SK-N-SH treated with all-trans-retinoic acid at 6 μM for 48 hours (cell line): ENCODE data around the gene GNAS.

ENCODE experiments used
- ATAC-seq: fragments of 200-7000 bp; cut with Tn5 transposase; 3 replicates; pipeline ENCODE4 v1.9.1; 2020; ENCODE audit warnings: mild to moderate bottlenecking, moderate library complexity
- CSDC2 ChIP-seq: fragments of 250-450 bp; sonication (Bioruptor Pico); IDR thresholded peaks from 2 replicates; pipeline ENCODE4 v1.5.0; 2020; ENCODE audit warnings: mild to moderate bottlenecking, moderate library complexity
- ESRRG ChIP-seq: fragments of 250-450 bp; sonication (Bioruptor Pico); IDR thresholded peaks from 2 replicates; pipeline ENCODE4 v1.6.1; 2021; ENCODE audit warnings: mild to moderate bottlenecking
- GLIS3 ChIP-seq: fragments of 250-450 bp; sonication (Bioruptor Pico); IDR thresholded peaks from 2 replicates; pipeline ENCODE4 v1.5.0; 2020; ENCODE audit warnings: mild to moderate bottlenecking, moderate library complexity
- ISL1 ChIP-seq: fragments of 250-450 bp; sonication (Bioruptor Pico); IDR thresholded peaks from 2 replicates; pipeline ENCODE4 v2.1.2; 2022; ENCODE audit warnings: mild to moderate bottlenecking, moderate library complexity
- OSR1 ChIP-seq: fragments of 250-450 bp; sonication (Bioruptor Pico); IDR thresholded peaks from 2 replicates; pipeline ENCODE4 v1.8.0; 2022; ENCODE audit warnings: moderate library complexity, mild to moderate bottlenecking, inconsistent platforms
- RARB ChIP-seq: fragments of 250-450 bp; sonication (Bioruptor Pico); IDR thresholded peaks from 2 replicates; pipeline ENCODE4 v1.8.0; 2021; ENCODE audit warnings: mild to moderate bottlenecking, moderate library complexity
- SNAI2 ChIP-seq: fragments of 250-450 bp; sonication (Bioruptor Pico); IDR thresholded peaks from 2 replicates; pipeline ENCODE4 v1.5.0; 2020; ENCODE audit warnings: mild to moderate bottlenecking, moderate library complexity
- TCF4 ChIP-seq: fragments of 250-450 bp; sonication (Bioruptor Pico); IDR thresholded peaks from 2 replicates; pipeline ENCODE4 v1.8.0; 2021; ENCODE audit warnings: mild to moderate bottlenecking, moderate library complexity, borderline replicate concordance
- TSHZ2 ChIP-seq: fragments of 250-450 bp; sonication (Bioruptor Pico); IDR thresholded peaks from 2 replicates; pipeline ENCODE4 v1.5.0; 2020; ENCODE audit warnings: mild to moderate bottlenecking, moderate library complexity
- ZC3H10 ChIP-seq: fragments of 250-450 bp; sonication (Bioruptor Pico); IDR thresholded peaks from 2 replicates; pipeline ENCODE4 v1.5.1; 2021; ENCODE audit warnings: mild to moderate bottlenecking, moderate library complexity
- ZFP30 ChIP-seq: fragments of 450-650 bp; formaldehyde crosslinking; IDR thresholded peaks from 2 replicates; pipeline ENCODE4 v1.5.0; 2022; ENCODE audit warnings: mild to moderate bottlenecking, moderate library complexity
- ZNF565 ChIP-seq: fragments of 450-650 bp; formaldehyde crosslinking; conservative IDR thresholded peaks from 2 replicates; pipeline ENCODE4 v1.5.0; 2020; ENCODE audit warnings: low read depth, mild to moderate bottlenecking, moderate library complexity
- ZNF70 ChIP-seq: fragments of 450-650 bp; formaldehyde crosslinking; IDR thresholded peaks from 2 replicates; pipeline ENCODE4 v1.5.0; 2020; ENCODE audit warnings: mild to moderate bottlenecking, moderate library complexity
- ZNF8 ChIP-seq: fragments of 450-650 bp; formaldehyde crosslinking; IDR thresholded peaks from 2 replicates; pipeline ENCODE4 v1.5.0; 2020; ENCODE audit warnings: mild to moderate bottlenecking, moderate library complexity
- TF ChIP-seq, protein P1 (sequence below): fragments of 250-450 bp; sonication (Bioruptor Pico); IDR thresholded peaks from 2 replicates; pipeline ENCODE4 v1.8.0; 2020; ENCODE audit warnings: mild to moderate bottlenecking, moderate library complexity, borderline replicate concordance
- TF ChIP-seq, protein P2 (sequence below): fragments of 250-450 bp; sonication (Bioruptor Pico); IDR thresholded peaks from 2 replicates; pipeline ENCODE4 v1.5.1; 2020; ENCODE audit warnings: low read depth, mild to moderate bottlenecking, moderate library complexity
- TF ChIP-seq, protein P3 (sequence below): fragments of 250-450 bp; sonication (Bioruptor Pico); IDR thresholded peaks from 2 replicates; pipeline ENCODE4 v1.5.1; 2021; ENCODE audit warnings: mild to moderate bottlenecking, moderate library complexity

Gene GNAS

DNA sequence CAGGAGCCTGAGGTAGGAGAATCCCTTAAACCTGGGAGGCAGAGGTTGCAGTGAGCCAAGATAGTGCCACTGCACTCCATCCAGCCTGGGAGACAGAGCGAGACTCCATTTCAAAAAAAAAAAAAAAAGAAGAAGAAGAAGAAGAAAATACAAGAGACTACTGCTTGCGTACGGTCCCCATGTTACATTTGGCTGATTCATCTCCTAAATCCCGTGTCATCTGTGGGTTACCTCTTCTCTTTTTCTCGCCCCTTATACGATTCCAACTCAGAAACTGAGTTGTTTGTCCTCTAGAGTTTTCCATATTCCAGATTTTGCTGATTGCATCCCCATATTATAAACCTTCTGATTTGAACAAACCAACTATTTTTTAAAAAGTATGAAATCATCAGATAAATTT is 66.1 kb downstream of the GNAS start:
- ATAC-seq, result no peak
- TF ChIP-seq ZFP30 (no peak), SNAI2 (CRISPR knock-in tag) (no peak), ZNF70 (CRISPR knock-in tag) (no peak), ESRRG (CRISPR knock-in tag) (no peak), ZC3H10 (CRISPR knock-in tag) (no peak), TSHZ2 (CRISPR knock-in tag) (no peak), OSR1 (no peak), ZNF8 (CRISPR knock-in tag) (no peak), CSDC2 (CRISPR knock-in tag) (no peak), GLIS3 (no peak), TCF4 (no peak), RARB (no peak), ISL1 (CRISPR knock-in tag) (no peak)
- TF ChIP-seq, protein P1, sequence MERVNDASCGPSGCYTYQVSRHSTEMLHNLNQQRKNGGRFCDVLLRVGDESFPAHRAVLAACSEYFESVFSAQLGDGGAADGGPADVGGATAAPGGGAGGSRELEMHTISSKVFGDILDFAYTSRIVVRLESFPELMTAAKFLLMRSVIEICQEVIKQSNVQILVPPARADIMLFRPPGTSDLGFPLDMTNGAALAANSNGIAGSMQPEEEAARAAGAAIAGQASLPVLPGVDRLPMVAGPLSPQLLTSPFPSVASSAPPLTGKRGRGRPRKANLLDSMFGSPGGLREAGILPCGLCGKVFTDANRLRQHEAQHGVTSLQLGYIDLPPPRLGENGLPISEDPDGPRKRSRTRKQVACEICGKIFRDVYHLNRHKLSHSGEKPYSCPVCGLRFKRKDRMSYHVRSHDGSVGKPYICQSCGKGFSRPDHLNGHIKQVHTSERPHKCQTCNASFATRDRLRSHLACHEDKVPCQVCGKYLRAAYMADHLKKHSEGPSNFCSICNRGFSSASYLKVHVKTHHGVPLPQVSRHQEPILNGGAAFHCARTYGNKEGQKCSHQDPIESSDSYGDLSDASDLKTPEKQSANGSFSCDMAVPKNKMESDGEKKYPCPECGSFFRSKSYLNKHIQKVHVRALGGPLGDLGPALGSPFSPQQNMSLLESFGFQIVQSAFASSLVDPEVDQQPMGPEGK (CRISPR knock-in tag), result no peak

DNA sequence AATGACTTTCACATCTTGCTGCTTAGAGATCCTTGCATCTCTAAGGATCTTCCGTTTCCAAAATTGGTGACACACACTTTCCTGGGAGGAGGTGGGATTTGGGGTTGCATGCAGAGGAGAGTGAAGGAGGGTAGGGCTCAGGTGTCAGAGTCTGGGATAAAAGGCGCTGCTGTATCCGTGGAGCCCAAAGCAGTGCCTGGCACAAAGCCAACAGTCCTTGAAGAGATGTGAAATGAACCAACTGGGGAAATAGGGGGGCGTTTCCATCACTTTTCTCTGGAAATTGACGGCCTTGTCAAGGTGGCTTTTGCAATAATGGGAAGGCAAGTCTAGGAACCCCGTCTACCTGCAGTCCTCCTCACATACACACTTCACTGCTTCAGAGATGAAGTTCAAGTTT is 69.0 kb downstream of the GNAS start:
- TF ChIP-seq, protein P1 (CRISPR knock-in tag), result no peak
- TF ChIP-seq SNAI2 (CRISPR knock-in tag), result no peak
- ATAC-seq, result no peak

DNA sequence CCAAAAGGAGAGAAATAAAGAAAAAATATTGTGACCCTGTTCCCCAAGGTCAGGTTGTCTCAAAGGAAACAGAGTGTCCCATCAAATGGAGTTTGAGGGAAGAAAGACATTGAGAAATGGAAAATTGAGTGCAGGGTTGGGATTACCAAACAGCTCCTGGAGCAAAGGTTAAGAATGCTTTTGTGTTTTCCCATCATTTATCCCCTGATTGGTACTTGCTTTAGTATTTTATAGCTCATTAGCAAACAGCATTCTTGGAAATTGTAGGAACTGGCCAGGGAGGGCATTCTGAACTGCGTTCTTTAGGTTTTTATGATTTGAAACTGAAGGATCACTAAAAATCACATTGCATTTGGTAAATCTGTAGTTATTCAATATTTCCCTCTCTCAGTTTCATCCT is 69.5 kb downstream of the GNAS start:
- no peak for TF ChIP-seq ESRRG (CRISPR knock-in tag)
- TF ChIP-seq, protein P2, sequence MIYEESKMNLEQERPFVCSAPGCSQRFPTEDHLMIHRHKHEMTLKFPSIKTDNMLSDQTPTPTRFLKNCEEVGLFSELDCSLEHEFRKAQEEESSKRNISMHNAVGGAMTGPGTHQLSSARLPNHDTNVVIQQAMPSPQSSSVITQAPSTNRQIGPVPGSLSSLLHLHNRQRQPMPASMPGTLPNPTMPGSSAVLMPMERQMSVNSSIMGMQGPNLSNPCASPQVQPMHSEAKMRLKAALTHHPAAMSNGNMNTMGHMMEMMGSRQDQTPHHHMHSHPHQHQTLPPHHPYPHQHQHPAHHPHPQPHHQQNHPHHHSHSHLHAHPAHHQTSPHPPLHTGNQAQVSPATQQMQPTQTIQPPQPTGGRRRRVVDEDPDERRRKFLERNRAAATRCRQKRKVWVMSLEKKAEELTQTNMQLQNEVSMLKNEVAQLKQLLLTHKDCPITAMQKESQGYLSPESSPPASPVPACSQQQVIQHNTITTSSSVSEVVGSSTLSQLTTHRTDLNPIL, result no peak
- TF ChIP-seq TCF4, result no peak
- TF ChIP-seq, protein P1 (CRISPR knock-in tag), result no peak
- no peak for TF ChIP-seq ZNF565 (CRISPR knock-in tag)
- TF ChIP-seq, protein P3, sequence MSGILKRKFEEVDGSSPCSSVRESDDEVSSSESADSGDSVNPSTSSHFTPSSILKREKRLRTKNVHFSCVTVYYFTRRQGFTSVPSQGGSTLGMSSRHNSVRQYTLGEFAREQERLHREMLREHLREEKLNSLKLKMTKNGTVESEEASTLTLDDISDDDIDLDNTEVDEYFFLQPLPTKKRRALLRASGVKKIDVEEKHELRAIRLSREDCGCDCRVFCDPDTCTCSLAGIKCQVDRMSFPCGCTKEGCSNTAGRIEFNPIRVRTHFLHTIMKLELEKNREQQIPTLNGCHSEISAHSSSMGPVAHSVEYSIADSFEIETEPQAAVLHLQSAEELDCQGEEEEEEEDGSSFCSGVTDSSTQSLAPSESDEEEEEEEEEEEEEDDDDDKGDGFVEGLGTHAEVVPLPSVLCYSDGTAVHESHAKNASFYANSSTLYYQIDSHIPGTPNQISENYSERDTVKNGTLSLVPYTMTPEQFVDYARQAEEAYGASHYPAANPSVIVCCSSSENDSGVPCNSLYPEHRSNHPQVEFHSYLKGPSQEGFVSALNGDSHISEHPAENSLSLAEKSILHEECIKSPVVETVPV (CRISPR knock-in tag), result no peak
- no peak for TF ChIP-seq ZNF8 (CRISPR knock-in tag)
- no peak for TF ChIP-seq OSR1
- no peak for TF ChIP-seq ZNF70 (CRISPR knock-in tag)
- ATAC-seq, result no peak
